ENCODE measurements around the gene MBNL1.

DNA sequence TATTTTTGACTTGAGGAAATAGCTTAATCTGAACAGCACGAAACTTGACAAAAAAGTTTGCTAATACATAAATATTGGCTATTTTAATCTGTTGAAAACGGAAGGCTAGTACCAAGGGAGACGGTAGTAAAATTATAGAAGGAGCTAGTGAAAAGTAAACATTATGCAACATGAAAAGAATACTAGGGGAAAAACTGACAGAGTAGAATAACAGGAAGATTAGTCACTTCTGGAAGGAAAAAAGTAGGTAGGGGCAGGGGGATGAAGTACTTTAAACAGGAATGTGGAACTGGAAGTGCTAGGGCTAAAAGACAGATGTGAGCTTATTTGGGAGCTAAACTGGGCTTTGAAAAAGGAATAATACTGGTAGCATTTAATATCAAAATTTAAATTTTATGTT lies 60.1 kb downstream of the MBNL1 start:
- TF ChIP-seq, protein P1, sequence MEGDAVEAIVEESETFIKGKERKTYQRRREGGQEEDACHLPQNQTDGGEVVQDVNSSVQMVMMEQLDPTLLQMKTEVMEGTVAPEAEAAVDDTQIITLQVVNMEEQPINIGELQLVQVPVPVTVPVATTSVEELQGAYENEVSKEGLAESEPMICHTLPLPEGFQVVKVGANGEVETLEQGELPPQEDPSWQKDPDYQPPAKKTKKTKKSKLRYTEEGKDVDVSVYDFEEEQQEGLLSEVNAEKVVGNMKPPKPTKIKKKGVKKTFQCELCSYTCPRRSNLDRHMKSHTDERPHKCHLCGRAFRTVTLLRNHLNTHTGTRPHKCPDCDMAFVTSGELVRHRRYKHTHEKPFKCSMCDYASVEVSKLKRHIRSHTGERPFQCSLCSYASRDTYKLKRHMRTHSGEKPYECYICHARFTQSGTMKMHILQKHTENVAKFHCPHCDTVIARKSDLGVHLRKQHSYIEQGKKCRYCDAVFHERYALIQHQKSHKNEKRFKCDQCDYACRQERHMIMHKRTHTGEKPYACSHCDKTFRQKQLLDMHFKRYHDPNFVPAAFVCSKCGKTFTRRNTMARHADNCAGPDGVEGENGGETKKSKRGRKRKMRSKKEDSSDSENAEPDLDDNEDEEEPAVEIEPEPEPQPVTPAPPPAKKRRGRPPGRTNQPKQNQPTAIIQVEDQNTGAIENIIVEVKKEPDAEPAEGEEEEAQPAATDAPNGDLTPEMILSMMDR (conservative IDR thresholded peaks at IDR 0.05; ENCODE audit: low read depth, low read length): no peak
- no peak for TF ChIP-seq EZH2 (IDR thresholded peaks at IDR 0.05; ENCODE audit: borderline replicate concordance, low read depth, low read length, poor library complexity, severe bottlenecking)
